Endothelial cell of umbilical vein (primary cell): ENCODE measurements around the gene COL8A1. TPM values are rescaled to one million over a fixed set of nuclear protein-coding genes. Genes with fewer than 3 reads are reported as not detected.

Experiments used
- BruUV-seq: library from RNA; stranded (reverse); fragments of 400-500 nt; replicated peaks from 2 replicates; lab custom pipeline; 2021; lab: Mats Ljungman, UMichigan
- CTCF ChIA-PET: fragments of 300-600, 350-600 bp; sonication (Branson Sonifier 250); formaldehyde crosslinking; loops from one replicate; lab custom pipeline; 2021; ENCODE audit warnings: antibody characterized with exemption, inconsistent platforms; lab: Charles Lee
- POLR2A ChIA-PET: fragments of 300-600, 350-600 bp; sonication (Branson Sonifier 250); formaldehyde crosslinking; loops from one replicate; lab custom pipeline; 2021; ENCODE audit warnings: antibody characterized with exemption, inconsistent platforms; lab: Charles Lee
- DNase-seq: peaks from one replicate; pipeline ENCODE4 v3.0.0-alpha.2; 2011; ENCODE audit warnings: low read depth, low spot score
- FAIRE-seq: peaks from 2 replicates; lab custom pipeline; 2011; peaks lifted over from hg19 to GRCh38; lab: Jason Lieb, UNC
- H2AFZ ChIP-seq: 2 replicates; pipeline ENCODE4 v1.6.0; 2012; ENCODE audit warnings: low read depth, low read length, control low read depth, inconsistent platforms
- H3K27ac ChIP-seq: 2 replicates; pipeline ENCODE4 v1.5.1; 2011; ENCODE audit warnings: low read depth, mild to moderate bottlenecking, control low read depth, low read length, moderate library complexity; ENCODE audit not compliant: insufficient read depth
- H3K27me3 ChIP-seq, 2 experiments: 2 replicates each; pipeline versions ENCODE4 v1.6.0 to v1.6.1; 2011; ENCODE audit warnings: low read length in 2 of 2, mixed read lengths in 1 of 2; ENCODE audit not compliant: control insufficient read depth in 2 of 2, insufficient read depth in 2 of 2
- H3K36me3 ChIP-seq, 2 experiments: 2 replicates in 1 of 2; 3 replicates in 1 of 2; pipeline ENCODE4 v1.5.1; 2011; ENCODE audit warnings: low read length in 2 of 2, mild to moderate bottlenecking in 1 of 2, moderate library complexity in 1 of 2; ENCODE audit not compliant: control insufficient read depth in 2 of 2, insufficient read depth in 2 of 2; ENCODE audit errors: extremely low read depth in 1 of 2
- H3K4me1 ChIP-seq: 3 replicates; pipeline ENCODE4 v1.5.1; 2011; ENCODE audit warnings: mild to moderate bottlenecking, low read length; ENCODE audit not compliant: control insufficient read depth, insufficient read depth; ENCODE audit errors: extremely low read depth
- H3K4me2 ChIP-seq: 2 replicates; pipeline ENCODE4 v1.6.1; 2011; ENCODE audit warnings: low read length, control low read depth, mixed read lengths; ENCODE audit not compliant: insufficient read depth
- H3K4me3 ChIP-seq, 3 experiments: fragments of 200-600 bp in 1 of 3; sonication (generic), shearing (Covaris generic) in 1 of 3; replicated peaks in 1 of 3; 2 replicates each; pipeline ENCODE4 v1.5.1; 2011 to 2016; ENCODE audit warnings: control low read depth in 3 of 3, low read length in 3 of 3, mild to moderate bottlenecking in 2 of 3, inconsistent platforms in 1 of 3, low read depth in 1 of 3, moderate library complexity in 1 of 3; ENCODE audit not compliant: insufficient read depth in 1 of 3
- H3K79me2 ChIP-seq: 2 replicates; pipeline ENCODE4 v1.6.0; 2012; ENCODE audit warnings: low read length, inconsistent platforms; ENCODE audit not compliant: control insufficient read depth, insufficient read depth
- H3K9ac ChIP-seq: replicated peaks from 2 replicates; pipeline ENCODE3; 2011; ENCODE audit warnings: low read length, control low read depth; ENCODE audit not compliant: insufficient read depth; ENCODE audit errors: extremely low read depth
- H3K9me1 ChIP-seq: replicated peaks from 3 replicates; pipeline ENCODE4 v1.6.0; 2011; ENCODE audit warnings: mild to moderate bottlenecking, low read length; ENCODE audit not compliant: control insufficient read depth, insufficient read depth; ENCODE audit errors: extremely low read depth
- H3K9me3 ChIP-seq: replicated peaks from 2 replicates; pipeline ENCODE4 v1.5.1; 2012; ENCODE audit warnings: low read length, inconsistent platforms; ENCODE audit not compliant: control insufficient read depth, insufficient read depth
- H4K20me1 ChIP-seq: replicated peaks from 2 replicates; pipeline ENCODE3; 2011; ENCODE audit warnings: mild to moderate bottlenecking, low read length; ENCODE audit not compliant: control insufficient read depth, insufficient read depth; ENCODE audit errors: extremely low read depth
- EZH2 ChIP-seq: IDR thresholded peaks from 2 replicates; pipeline ENCODE4 v1.6.1; 2012; ENCODE audit warnings: borderline replicate concordance, low read depth, mild to moderate bottlenecking, moderate library complexity, low read length, inconsistent platforms; ENCODE audit not compliant: severe bottlenecking
- FOS ChIP-seq: IDR thresholded peaks from 2 replicates; pipeline ENCODE4 v1.6.1; 2011; ENCODE audit warnings: mild to moderate bottlenecking, low read length, moderate library complexity, borderline replicate concordance; ENCODE audit not compliant: insufficient read depth
- GATA2 ChIP-seq: IDR thresholded peaks from 2 replicates; pipeline ENCODE4 v1.7.0; 2011; ENCODE audit warnings: low read depth, mild to moderate bottlenecking, moderate library complexity, mixed read lengths, low read length; ENCODE audit not compliant: insufficient read length, insufficient read depth
- JUN ChIP-seq: IDR thresholded peaks from 2 replicates; pipeline ENCODE4 v1.6.1; 2011; ENCODE audit warnings: borderline replicate concordance, low read depth; ENCODE audit not compliant: insufficient read length, insufficient read depth
- MAX ChIP-seq: IDR thresholded peaks from 2 replicates; pipeline ENCODE4 v1.6.1; 2011; ENCODE audit not compliant: insufficient read depth, insufficient read length
- MYC ChIP-seq: IDR thresholded peaks from one replicate; pipeline ENCODE4 v1.6.1; 2011; ENCODE audit warnings: mild to moderate bottlenecking, low read depth, low read length
- POLR2A ChIP-seq: IDR thresholded peaks from 2 replicates; pipeline ENCODE4 v1.6.1; 2012; ENCODE audit warnings: low read depth, mild to moderate bottlenecking, control low read depth, low read length
- POLR2AphosphoS5 ChIP-seq: IDR thresholded peaks from 2 replicates; pipeline ENCODE4 v1.6.1; 2012; ENCODE audit warnings: low read depth, mild to moderate bottlenecking, control low read depth, low read length, moderate library complexity; ENCODE audit not compliant: insufficient read depth
- dilution Hi-C: fragments of 300-500 bp; cut with MboI; formaldehyde crosslinking; loops from one replicate; pipeline ENCODE4 v1.15.0; 2019; ENCODE audit warnings: low sequenced_read_pairs; ENCODE audit not compliant: extremely low pct_ligation_motif_present
- intact Hi-C: fragments of 100-400 bp; cut with micrococcal nuclease; formaldehyde crosslinking; loops from one replicate; pipeline ENCODE4 v1.10.0; 2022
- polyA plus RNA-seq, 4 experiments: library from polyadenylated mRNA; depleted of rRNA in 3 of 4; stranded (reverse) in 3 of 4; unstranded in 1 of 4; fragments of >200 nt; gene quantifications; 2 replicates each; pipeline versions ENCODE4 v1.2.1 to v1.2.3, GENCODE V29; 2011 to 2012; ENCODE audit warnings: missing spikeins in 1 of 4
- total RNA-seq: library from RNA; stranded (reverse); gene quantifications from 2 replicates; pipeline ENCODE4 v1.2.3, GENCODE V29; 2021
- TF ChIP-seq, protein P1 (sequence below), 2 donors: IDR thresholded peaks; 1 replicate in 1 of 2; 2 replicates in 1 of 2; pipeline ENCODE4 v1.5.1; 2011; ENCODE audit warnings: low read length in 2 of 2, mild to moderate bottlenecking in 2 of 2, moderate library complexity in 2 of 2, control low read depth in 1 of 2, inconsistent platforms in 1 of 2, low read depth in 1 of 2; ENCODE audit not compliant: insufficient read depth in 1 of 2; ENCODE audit errors: extremely low read depth in 1 of 2

Gene COL8A1
- total and polyA plus RNA-seq, 2 donors (not counting 3 experiments of a cell fraction or from before 2014, with no cell fraction given), result 358 to 634 TPM

DNA sequence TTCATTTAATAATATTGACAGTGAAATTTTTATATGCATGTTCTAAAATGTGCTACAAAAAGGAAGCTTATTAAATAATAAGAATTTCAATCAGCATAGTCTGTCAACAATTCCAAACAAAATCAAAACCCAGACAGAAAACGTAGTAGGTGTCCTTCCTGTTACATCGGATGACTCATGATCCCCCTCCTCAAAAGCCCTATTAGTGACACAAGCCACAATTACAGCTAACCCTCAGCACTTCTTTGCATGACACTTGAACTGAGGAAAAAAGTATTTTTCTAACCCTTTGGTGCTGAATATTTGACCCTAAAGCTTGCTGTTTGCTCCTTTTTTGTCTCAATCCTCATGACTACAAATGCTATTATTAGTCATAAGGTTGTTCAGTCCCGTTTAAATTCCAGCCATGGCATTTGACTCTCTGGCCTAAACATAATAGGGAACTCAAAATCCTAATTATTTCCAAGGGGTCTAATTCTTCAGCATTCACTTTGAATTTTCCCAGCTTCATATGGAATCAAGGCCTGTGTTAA lies 78.1 kb downstream of the COL8A1 start:
- DNase-seq (no peak), FAIRE-seq (no peak)
- H3K79me2 ChIP-seq, result no peaks in the 10 kb centered on the region
- H3K4me1 ChIP-seq, result peaks cover 36% of the 10 kb centered on the region
- H3K9me1 ChIP-seq, result no peaks in the 10 kb centered on the region
- TF ChIP-seq POLR2AphosphoS5, result no peak
- TF ChIP-seq JUN, result no peak
- TF ChIP-seq EZH2, result no peak
- TF ChIP-seq MYC, result no peak
- TF ChIP-seq MAX, result no peak
- TF ChIP-seq, protein P1, sequence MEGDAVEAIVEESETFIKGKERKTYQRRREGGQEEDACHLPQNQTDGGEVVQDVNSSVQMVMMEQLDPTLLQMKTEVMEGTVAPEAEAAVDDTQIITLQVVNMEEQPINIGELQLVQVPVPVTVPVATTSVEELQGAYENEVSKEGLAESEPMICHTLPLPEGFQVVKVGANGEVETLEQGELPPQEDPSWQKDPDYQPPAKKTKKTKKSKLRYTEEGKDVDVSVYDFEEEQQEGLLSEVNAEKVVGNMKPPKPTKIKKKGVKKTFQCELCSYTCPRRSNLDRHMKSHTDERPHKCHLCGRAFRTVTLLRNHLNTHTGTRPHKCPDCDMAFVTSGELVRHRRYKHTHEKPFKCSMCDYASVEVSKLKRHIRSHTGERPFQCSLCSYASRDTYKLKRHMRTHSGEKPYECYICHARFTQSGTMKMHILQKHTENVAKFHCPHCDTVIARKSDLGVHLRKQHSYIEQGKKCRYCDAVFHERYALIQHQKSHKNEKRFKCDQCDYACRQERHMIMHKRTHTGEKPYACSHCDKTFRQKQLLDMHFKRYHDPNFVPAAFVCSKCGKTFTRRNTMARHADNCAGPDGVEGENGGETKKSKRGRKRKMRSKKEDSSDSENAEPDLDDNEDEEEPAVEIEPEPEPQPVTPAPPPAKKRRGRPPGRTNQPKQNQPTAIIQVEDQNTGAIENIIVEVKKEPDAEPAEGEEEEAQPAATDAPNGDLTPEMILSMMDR (IDR thresholded peaks at IDR 0.05; ENCODE audit: extremely low read depth in 1 of 2, insufficient read depth in 1 of 2, low read depth in 1 of 2, low read length in 2 of 2), result no peak
- TF ChIP-seq POLR2A, result no peak
- TF ChIP-seq GATA2, result no peak
- no peak for TF ChIP-seq FOS
- POLR2A ChIA-PET, result no interaction called here
- CTCF ChIA-PET, result no interaction called here
- dilution Hi-C loops (no loop called here), intact Hi-C loops (no loop called here)
- peaks cover 0 to 3% of the 10 kb centered on the region in 2 experiments for H3K36me3 ChIP-seq
- no peaks in the 10 kb centered on the region for H4K20me1 ChIP-seq
- H3K9ac ChIP-seq, result no peak overlapping the region
- H3K4me3 ChIP-seq, result no peak overlapping the region
- no peaks in the 10 kb centered on the region for H3K27me3 ChIP-seq
- no peaks in the 10 kb centered on the region for H3K9me3 ChIP-seq
- no peak overlapping the region for H3K27ac ChIP-seq
- no peak overlapping the region for H2AFZ ChIP-seq
- BruUV-seq, result no TSS peak
- no peak overlapping the region for H3K4me2 ChIP-seq
